ENCODE data around the gene ADAMTS7.
"Not testable (repeated sequence)": the region's sequence is repeated elsewhere in the genome, so short reads cannot be mapped to it uniquely, and the experiment has no call there.

The ADAMTS7 gene

GRCh38 chr15:78828920-78829319 lies 17.7 kb upstream of the ADAMTS7 start:
- Histone ChIP-seq H3K4me3 (ENCODE audit: low read length in 2 of 2) (no peak overlapping the region), H3K36me3 (ENCODE audit: control insufficient read depth in 2 of 2, insufficient read depth in 2 of 2, low read length in 2 of 2) (no peaks in the 10 kb centered on the region), H3K9ac (ENCODE audit: low read length in 2 of 2) (no peak overlapping the region), H3K4me1 (ENCODE audit: control insufficient read depth, insufficient read depth, low read length) (peaks cover 21% of the 10 kb centered on the region), H3K9me3 (ENCODE audit: control insufficient read depth in 2 of 2, low read length in 2 of 2) (no peaks in the 10 kb centered on the region), H3K27ac (ENCODE audit: low read length) (peak overlapping the region; percentile 18), H3K27me3 (ENCODE audit: control insufficient read depth in 1 of 2, insufficient read depth in 2 of 2, low read length in 2 of 2) (no peaks in the 10 kb centered on the region)

- Histone ChIP-seq H3K9ac (ENCODE audit: low read length in 2 of 2) (no peak overlapping the region), H3K9me3 (ENCODE audit: control insufficient read depth in 2 of 2, low read length in 2 of 2) (no peaks in the 10 kb centered on the region), H3K36me3 (ENCODE audit: control insufficient read depth in 2 of 2, insufficient read depth in 2 of 2, low read length in 2 of 2) (no peaks in the 10 kb centered on the region), H3K27me3 (ENCODE audit: control insufficient read depth in 1 of 2, insufficient read depth in 2 of 2, low read length in 2 of 2) (peaks cover 0 to 2% of the 10 kb centered on the region in 2 donors), H3K27ac (ENCODE audit: low read length) (no peak overlapping the region), H3K4me1 (ENCODE audit: control insufficient read depth, insufficient read depth, low read length) (peaks cover 14% of the 10 kb centered on the region), H3K4me3 (ENCODE audit: low read length in 2 of 2) (no peak overlapping the region)
Observed at GRCh38 chr15:78822514-78822913, 11.2 kb upstream of the ADAMTS7 start.

DNA sequence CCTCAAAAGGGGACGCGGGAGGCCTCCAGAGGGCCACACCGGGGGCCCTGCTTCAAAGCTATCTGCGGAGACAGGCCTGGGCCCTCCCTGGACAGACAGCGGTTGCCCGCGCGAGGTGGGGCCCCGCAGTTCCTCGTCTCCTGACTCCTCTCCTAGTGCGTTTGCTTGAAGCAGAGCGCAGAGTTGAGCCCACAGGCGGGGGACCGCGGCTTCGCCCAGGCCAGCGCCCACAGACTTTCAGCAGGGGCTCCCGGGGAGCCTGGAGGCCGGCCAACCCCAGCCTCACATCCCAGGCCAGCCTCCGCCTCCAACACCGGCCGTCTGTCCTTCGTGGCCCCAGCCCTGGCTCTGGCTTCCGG lies 540 bp upstream of the ADAMTS7 start:
- peak overlapping the region; percentile 62 to 73 for H3K4me3 ChIP-seq (ENCODE audit: low read length in 2 of 2)
- H3K36me3 ChIP-seq (ENCODE audit: control insufficient read depth in 2 of 2, insufficient read depth in 2 of 2, low read length in 2 of 2): no peaks in the 10 kb centered on the region
- peak overlapping the region; percentile 58 for H3K27ac ChIP-seq (ENCODE audit: low read length)
- H3K27me3 ChIP-seq (ENCODE audit: control insufficient read depth in 1 of 2, insufficient read depth in 2 of 2, low read length in 2 of 2): no peaks in the 10 kb centered on the region
- H3K9ac ChIP-seq (ENCODE audit: low read length in 2 of 2): peak overlapping the region; percentile 80 to 82
- H3K4me1 ChIP-seq (ENCODE audit: control insufficient read depth, insufficient read depth, low read length): peaks cover 19% of the 10 kb centered on the region
- H3K9me3 ChIP-seq (ENCODE audit: control insufficient read depth in 2 of 2, low read length in 2 of 2): peaks cover 0 to 4% of the 10 kb centered on the region in 2 donors

DNA sequence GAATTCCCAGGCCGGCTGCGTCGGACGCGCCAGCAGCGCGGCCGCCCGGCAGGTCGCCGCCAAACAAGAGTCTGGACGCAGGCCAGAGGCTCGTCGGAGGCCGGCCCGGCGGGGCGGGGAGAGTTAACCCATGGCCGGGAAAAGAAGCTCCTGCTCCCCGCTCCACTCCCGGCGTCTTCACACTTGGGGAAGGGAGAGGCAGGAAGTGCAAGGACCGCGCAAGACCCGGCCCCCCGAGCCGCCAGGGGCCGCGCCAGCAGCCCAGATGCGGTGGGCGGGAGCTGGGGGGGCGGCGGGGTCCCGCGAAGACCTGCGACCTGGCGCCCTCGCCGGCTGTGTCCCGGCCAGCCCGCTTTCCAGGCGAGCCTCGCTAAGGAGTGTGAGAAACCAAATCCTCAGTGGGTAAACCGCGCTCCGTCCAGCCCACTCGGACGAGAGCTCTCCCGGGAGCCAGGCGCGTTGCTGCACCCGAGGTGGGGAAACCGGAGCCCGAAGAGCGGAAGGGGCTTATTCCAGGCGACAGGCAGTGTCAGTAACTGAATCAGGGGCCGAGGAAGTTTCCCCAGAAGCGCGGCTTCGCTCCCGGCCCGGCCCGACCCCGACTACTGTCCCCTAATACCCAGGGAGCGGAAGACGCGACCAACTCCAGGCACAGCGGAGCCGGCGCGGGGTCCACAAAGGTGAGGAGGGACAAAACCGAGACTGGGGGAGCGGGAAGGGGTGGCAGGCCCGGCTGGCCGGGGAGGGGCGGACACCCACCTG lies 721 bp downstream of the ADAMTS7 start:
- H3K27ac ChIP-seq (ENCODE audit: low read length): peak overlapping the region; percentile 62
- H3K4me1 ChIP-seq (ENCODE audit: control insufficient read depth, insufficient read depth, low read length): peaks cover 19% of the 10 kb centered on the region
- H3K36me3 ChIP-seq (ENCODE audit: control insufficient read depth in 2 of 2, insufficient read depth in 2 of 2, low read length in 2 of 2): no peaks in the 10 kb centered on the region
- H3K9ac ChIP-seq (ENCODE audit: low read length in 2 of 2): peak overlapping the region; percentile 29 to 33
- H3K4me3 ChIP-seq (ENCODE audit: low read length in 2 of 2): peak overlapping the region; percentile 65 to 80
- peaks cover 0 to 4% of the 10 kb centered on the region in 2 donors for H3K9me3 ChIP-seq (ENCODE audit: control insufficient read depth in 2 of 2, low read length in 2 of 2)
- H3K27me3 ChIP-seq (ENCODE audit: control insufficient read depth in 1 of 2, insufficient read depth in 2 of 2, low read length in 2 of 2): no peaks in the 10 kb centered on the region

- H3K4me3 ChIP-seq (ENCODE audit: low read length in 2 of 2): peak overlapping the region; percentile 65 to 80
- H3K27me3 ChIP-seq (ENCODE audit: control insufficient read depth in 1 of 2, insufficient read depth in 2 of 2, low read length in 2 of 2): no peaks in the 10 kb centered on the region
- peaks cover 0 to 4% of the 10 kb centered on the region in 2 donors for H3K9me3 ChIP-seq (ENCODE audit: control insufficient read depth in 2 of 2, low read length in 2 of 2)
- H3K9ac ChIP-seq (ENCODE audit: low read length in 2 of 2): peak overlapping the region in 1 of 2 donors; percentile 29
- H3K27ac ChIP-seq (ENCODE audit: low read length): no peak overlapping the region
- H3K36me3 ChIP-seq (ENCODE audit: control insufficient read depth in 2 of 2, insufficient read depth in 2 of 2, low read length in 2 of 2): no peaks in the 10 kb centered on the region
- peaks cover 19% of the 10 kb centered on the region for H3K4me1 ChIP-seq (ENCODE audit: control insufficient read depth, insufficient read depth, low read length)
Observed at GRCh38 chr15:78810003-78810361, 1.3 kb downstream of the ADAMTS7 start.

GRCh38 chr15:78808550-78808949 lies 2.7 kb downstream of the ADAMTS7 start:
- peaks cover 19% of the 10 kb centered on the region for H3K4me1 ChIP-seq (ENCODE audit: control insufficient read depth, insufficient read depth, low read length)
- no peak overlapping the region for H3K4me3 ChIP-seq (ENCODE audit: low read length in 2 of 2)
- no peak overlapping the region for H3K27ac ChIP-seq (ENCODE audit: low read length)
- H3K27me3 ChIP-seq (ENCODE audit: control insufficient read depth in 1 of 2, insufficient read depth in 2 of 2, low read length in 2 of 2): no peaks in the 10 kb centered on the region
- no peaks in the 10 kb centered on the region for H3K36me3 ChIP-seq (ENCODE audit: control insufficient read depth in 2 of 2, insufficient read depth in 2 of 2, low read length in 2 of 2)
- H3K9me3 ChIP-seq (ENCODE audit: control insufficient read depth in 2 of 2, low read length in 2 of 2): peaks cover 0 to 4% of the 10 kb centered on the region in 2 donors
- H3K9ac ChIP-seq (ENCODE audit: low read length in 2 of 2): no peak overlapping the region

- H3K36me3 ChIP-seq (ENCODE audit: control insufficient read depth in 2 of 2, insufficient read depth in 2 of 2, low read length in 2 of 2): no peaks in the 10 kb centered on the region
- no peak overlapping the region for H3K27ac ChIP-seq (ENCODE audit: low read length)
- peaks cover 0 to 4% of the 10 kb centered on the region in 2 donors for H3K9me3 ChIP-seq (ENCODE audit: control insufficient read depth in 2 of 2, low read length in 2 of 2)
- peaks cover 19% of the 10 kb centered on the region for H3K4me1 ChIP-seq (ENCODE audit: control insufficient read depth, insufficient read depth, low read length)
- no peak overlapping the region for H3K9ac ChIP-seq (ENCODE audit: low read length in 2 of 2)
- H3K4me3 ChIP-seq (ENCODE audit: low read length in 2 of 2): no peak overlapping the region
- H3K27me3 ChIP-seq (ENCODE audit: control insufficient read depth in 1 of 2, insufficient read depth in 2 of 2, low read length in 2 of 2): no peaks in the 10 kb centered on the region
Observed at GRCh38 chr15:78807359-78807758, 3.9 kb downstream of the ADAMTS7 start.

DNA sequence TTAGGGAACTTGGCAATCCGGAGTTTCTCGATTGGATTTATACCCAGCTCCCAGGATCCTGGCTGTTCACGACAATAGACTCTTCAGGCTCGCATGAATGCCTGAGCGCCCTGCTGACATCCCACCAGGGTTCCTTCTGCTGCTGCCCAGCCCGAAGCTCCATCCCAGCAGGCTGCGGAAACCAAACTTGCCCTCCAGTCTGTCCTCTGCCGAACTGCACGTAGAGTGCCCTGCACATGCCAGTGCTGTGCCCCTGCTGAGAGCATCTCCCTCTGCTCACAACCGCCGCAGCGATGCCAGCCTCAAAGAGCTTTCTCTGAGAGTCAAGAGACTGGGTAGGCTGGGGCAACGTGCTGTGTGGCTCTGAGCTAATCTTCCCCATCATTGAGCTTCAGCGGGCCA lies 6.9 kb downstream of the ADAMTS7 start:
- H3K4me3 ChIP-seq (ENCODE audit: low read length in 2 of 2): no peak overlapping the region
- no peaks in the 10 kb centered on the region for H3K27me3 ChIP-seq (ENCODE audit: control insufficient read depth in 1 of 2, insufficient read depth in 2 of 2, low read length in 2 of 2)
- H3K9ac ChIP-seq (ENCODE audit: low read length in 2 of 2): no peak overlapping the region
- no peak overlapping the region for H3K27ac ChIP-seq (ENCODE audit: low read length)
- no peaks in the 10 kb centered on the region for H3K4me1 ChIP-seq (ENCODE audit: control insufficient read depth, insufficient read depth, low read length)
- H3K36me3 ChIP-seq (ENCODE audit: control insufficient read depth in 2 of 2, insufficient read depth in 2 of 2, low read length in 2 of 2): no peaks in the 10 kb centered on the region
- H3K9me3 ChIP-seq (ENCODE audit: control insufficient read depth in 2 of 2, low read length in 2 of 2): peaks cover 0 to 4% of the 10 kb centered on the region in 2 donors

- Histone ChIP-seq H3K4me3 (ENCODE audit: low read length in 2 of 2) (no peak overlapping the region), H3K9ac (ENCODE audit: low read length in 2 of 2) (no peak overlapping the region), H3K9me3 (ENCODE audit: control insufficient read depth in 2 of 2, low read length in 2 of 2) (no peaks in the 10 kb centered on the region), H3K36me3 (ENCODE audit: control insufficient read depth in 2 of 2, insufficient read depth in 2 of 2, low read length in 2 of 2) (no peaks in the 10 kb centered on the region), H3K27ac (ENCODE audit: low read length) (no peak overlapping the region), H3K4me1 (ENCODE audit: control insufficient read depth, insufficient read depth, low read length) (no peaks in the 10 kb centered on the region), H3K27me3 (ENCODE audit: control insufficient read depth in 1 of 2, insufficient read depth in 2 of 2, low read length in 2 of 2) (no peaks in the 10 kb centered on the region)
Observed at GRCh38 chr15:78800806-78801205, 10.5 kb downstream of the ADAMTS7 start.

DNA sequence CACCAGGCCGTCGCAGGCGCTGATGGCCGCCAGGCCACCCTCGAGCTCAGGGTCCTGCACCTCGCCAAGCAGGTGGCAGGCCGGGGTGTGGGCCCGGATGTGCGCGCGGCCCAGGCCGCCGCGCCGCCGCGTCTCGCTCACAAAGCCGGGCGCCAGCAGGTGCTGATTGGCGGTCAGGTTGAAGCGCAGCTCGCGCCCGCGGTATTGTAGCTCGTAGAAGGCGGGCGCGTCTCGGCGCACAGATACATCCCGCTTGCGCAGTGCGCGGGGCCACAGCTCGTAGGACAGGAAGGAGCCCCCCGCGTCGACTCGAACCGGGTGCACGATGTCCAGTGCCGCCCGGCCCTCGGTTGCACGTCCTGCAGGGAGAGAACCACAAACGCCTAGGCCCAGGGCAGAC lies 11.1 kb downstream of the ADAMTS7 start:
- H3K4me3 ChIP-seq (ENCODE audit: low read length in 2 of 2): no peak overlapping the region
- no peak overlapping the region for H3K9ac ChIP-seq (ENCODE audit: low read length in 2 of 2)
- no peaks in the 10 kb centered on the region for H3K27me3 ChIP-seq (ENCODE audit: control insufficient read depth in 1 of 2, insufficient read depth in 2 of 2, low read length in 2 of 2)
- H3K36me3 ChIP-seq (ENCODE audit: control insufficient read depth in 2 of 2, insufficient read depth in 2 of 2, low read length in 2 of 2): no peaks in the 10 kb centered on the region
- no peaks in the 10 kb centered on the region for H3K9me3 ChIP-seq (ENCODE audit: control insufficient read depth in 2 of 2, low read length in 2 of 2)
- no peak overlapping the region for H3K27ac ChIP-seq (ENCODE audit: low read length)
- H3K4me1 ChIP-seq (ENCODE audit: control insufficient read depth, insufficient read depth, low read length): no peaks in the 10 kb centered on the region

DNA sequence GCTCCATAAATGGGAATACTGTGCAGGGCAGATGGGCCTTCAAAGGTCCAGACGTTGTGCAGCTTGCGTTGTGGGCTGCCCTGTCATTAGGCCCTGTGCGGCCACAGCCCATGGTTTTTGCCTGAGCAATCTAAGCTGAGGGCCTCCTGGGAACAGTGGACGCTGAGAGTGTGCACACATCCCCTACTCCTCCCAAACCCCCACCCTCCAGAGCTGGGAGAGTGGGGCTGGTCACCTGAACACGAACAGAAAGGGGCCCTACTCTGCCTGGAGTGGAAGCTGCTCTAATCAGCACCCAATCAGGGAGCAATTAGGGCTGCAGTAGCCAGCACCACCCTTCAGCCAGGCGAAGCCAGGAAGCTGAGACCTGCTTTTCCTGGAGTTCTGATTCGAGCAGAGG lies 12.2 kb downstream of the ADAMTS7 start:
- not testable (repeated sequence) for H3K9ac ChIP-seq (ENCODE audit: low read length in 2 of 2); H3K27ac ChIP-seq (ENCODE audit: low read length); H3K27me3 ChIP-seq (ENCODE audit: control insufficient read depth in 1 of 2, insufficient read depth in 2 of 2, low read length in 2 of 2); H3K4me1 ChIP-seq (ENCODE audit: control insufficient read depth, insufficient read depth, low read length); H3K36me3 ChIP-seq (ENCODE audit: control insufficient read depth in 2 of 2, insufficient read depth in 2 of 2, low read length in 2 of 2); H3K4me3 ChIP-seq (ENCODE audit: low read length in 2 of 2); H3K9me3 ChIP-seq (ENCODE audit: control insufficient read depth in 2 of 2, low read length in 2 of 2)
